ENCODE results near the gene EXOSC7.
"Not testable (repeated sequence)": the region's sequence is repeated elsewhere in the genome, so short reads cannot be mapped to it uniquely, and the experiment has no call there.

Gene EXOSC7

GRCh38 chr3:44976002-44976815 is at the start of gene EXOSC7, which contains the start of gene ZDHHC3:
TSS of gene EXOSC7 (plus strand) at chr3:44976244. CDS start at chr3:44976278, 34 bp downstream.
TSS of gene ZDHHC3 (minus strand) at chr3:44976174. CDS start at chr3:44959436, 16,738 bp downstream.
- peak; percentile 89 for DNase-seq

- DNase-seq: no peak
Measured at GRCh38 chr3:44926921-44927320, 49.1 kb upstream of the EXOSC7 start.

GRCh38 chr3:44927371-44927770 is 48.7 kb upstream of the EXOSC7 start:
- DNase-seq: no peak

- no peak for DNase-seq
Measured at GRCh38 chr3:44929782-44930181, 46.3 kb upstream of the EXOSC7 start.

GRCh38 chr3:44930911-44931310 is 45.1 kb upstream of the EXOSC7 start:
- DNase-seq: no peak

- DNase-seq: no peak
Measured at GRCh38 chr3:44931791-44932190, 44.3 kb upstream of the EXOSC7 start.

- no peak for DNase-seq
Measured at GRCh38 chr3:44932271-44932670, 43.8 kb upstream of the EXOSC7 start.

- DNase-seq: no peak
Measured at GRCh38 chr3:44932986-44933944, 42.8 kb upstream of the EXOSC7 start.

- DNase-seq: no peak
Measured at GRCh38 chr3:44939581-44940036, 36.4 kb upstream of the EXOSC7 start.

GRCh38 chr3:44942202-44942921 is 33.7 kb upstream of the EXOSC7 start:
- no peak for DNase-seq

GRCh38 chr3:44948239-44948638 is 27.8 kb upstream of the EXOSC7 start:
- DNase-seq: no peak

- DNase-seq: not testable (repeated sequence)
Measured at GRCh38 chr3:44949770-44950169, 26.3 kb upstream of the EXOSC7 start.

- no peak for DNase-seq
Measured at GRCh38 chr3:44950275-44950734, 25.7 kb upstream of the EXOSC7 start.

GRCh38 chr3:44952689-44953088 is 23.4 kb upstream of the EXOSC7 start:
- no peak for DNase-seq

- DNase-seq: no peak
Measured at GRCh38 chr3:44954304-44954703, 21.7 kb upstream of the EXOSC7 start.

- DNase-seq: no peak
Measured at GRCh38 chr3:44954962-44955361, 21.1 kb upstream of the EXOSC7 start.

GRCh38 chr3:44955917-44956316 is 20.1 kb upstream of the EXOSC7 start:
- DNase-seq: no peak

- DNase-seq: no peak
Measured at GRCh38 chr3:44957986-44958385, 18.1 kb upstream of the EXOSC7 start.

- DNase-seq: no peak
Measured at GRCh38 chr3:44958386-44958785, 17.7 kb upstream of the EXOSC7 start.

GRCh38 chr3:44960387-44961026 is 15.5 kb upstream of the EXOSC7 start:
- no peak for DNase-seq

- DNase-seq: no peak
Measured at GRCh38 chr3:44961888-44962287, 14.2 kb upstream of the EXOSC7 start.
